ENCODE measurements around the gene PIKFYVE.
A peak's percentile ranks its signal among the peaks of the same experiment; 100 is the strongest.

The PIKFYVE gene

GRCh38 chr2:208363485-208363884, 97.4 kb downstream of the PIKFYVE start:
- no peak for DNase-seq (ENCODE audit: low spot score)
- no peak overlapping the region for H3K27ac ChIP-seq (ENCODE audit: poor library complexity, severe bottlenecking)
- H3K4me3 ChIP-seq (ENCODE audit: severe bottlenecking) = no peak overlapping the region
- no peaks in the 10 kb centered on the region for H3K36me3 ChIP-seq (ENCODE audit: low read depth)
- TF ChIP-seq CTCF (IDR thresholded peaks at IDR 0.05; ENCODE audit: poor library complexity, severe bottlenecking) = no peak
- no peaks in the 10 kb centered on the region for H3K27me3 ChIP-seq (ENCODE audit: insufficient read depth, poor library complexity, severe bottlenecking)
- peak; percentile 93 for ATAC-seq (ENCODE audit: low read depth)
- no peaks in the 10 kb centered on the region for H3K9me3 ChIP-seq (ENCODE audit: severe bottlenecking)
- peaks cover 12% of the 10 kb centered on the region for H3K4me1 ChIP-seq (ENCODE audit: insufficient read depth, poor library complexity, severe bottlenecking)

GRCh38 chr2:208366215-208367127, 100.4 kb downstream of the PIKFYVE start:
- no peak for ATAC-seq (ENCODE audit: low read depth)
- H3K4me3 ChIP-seq (ENCODE audit: severe bottlenecking) = no peak overlapping the region

GRCh38 chr2:208369091-208369490, 103.0 kb downstream of the PIKFYVE start:
- H3K9me3 ChIP-seq (ENCODE audit: severe bottlenecking) = no peaks in the 10 kb centered on the region
- no peaks in the 10 kb centered on the region for H3K27me3 ChIP-seq (ENCODE audit: insufficient read depth, poor library complexity, severe bottlenecking)
- H3K4me3 ChIP-seq (ENCODE audit: severe bottlenecking) = no peak overlapping the region
- H3K36me3 ChIP-seq (ENCODE audit: low read depth) = no peaks in the 10 kb centered on the region
- peak; percentile 76 for ATAC-seq (ENCODE audit: low read depth)
- no peak for DNase-seq (ENCODE audit: low spot score)
- no peak for TF ChIP-seq CTCF (IDR thresholded peaks at IDR 0.05; ENCODE audit: poor library complexity, severe bottlenecking)
- H3K27ac ChIP-seq (ENCODE audit: poor library complexity, severe bottlenecking) = peak overlapping the region; percentile 39
- H3K4me1 ChIP-seq (ENCODE audit: insufficient read depth, poor library complexity, severe bottlenecking) = peaks cover 13% of the 10 kb centered on the region

More at GRCh38 chr2:208366215-208367127, 100.4 kb downstream of the PIKFYVE start:
- no peak for DNase-seq (ENCODE audit: low spot score)
- H3K9me3 ChIP-seq (ENCODE audit: severe bottlenecking) = no peaks in the 10 kb centered on the region
- no peak overlapping the region for H3K27ac ChIP-seq (ENCODE audit: poor library complexity, severe bottlenecking)
- H3K27me3 ChIP-seq (ENCODE audit: insufficient read depth, poor library complexity, severe bottlenecking) = no peaks in the 10 kb centered on the region
- TF ChIP-seq CTCF (IDR thresholded peaks at IDR 0.05; ENCODE audit: poor library complexity, severe bottlenecking) = no peak
- H3K36me3 ChIP-seq (ENCODE audit: low read depth) = no peaks in the 10 kb centered on the region
- peaks cover 24% of the 10 kb centered on the region for H3K4me1 ChIP-seq (ENCODE audit: insufficient read depth, poor library complexity, severe bottlenecking)

- TF ChIP-seq CTCF (IDR thresholded peaks at IDR 0.05; ENCODE audit: poor library complexity, severe bottlenecking) = no peak
- no peak for DNase-seq (ENCODE audit: low spot score)
- no peak for ATAC-seq (ENCODE audit: low read depth)
These were observed 105.0 kb downstream of the PIKFYVE start for GRCh38 chr2:208370881-208371633.

More at GRCh38 chr2:208370881-208371633, 105.0 kb downstream of the PIKFYVE start:
- no peak overlapping the region for H3K4me3 ChIP-seq (ENCODE audit: severe bottlenecking)
- H3K36me3 ChIP-seq (ENCODE audit: low read depth) = no peaks in the 10 kb centered on the region
- no peak overlapping the region for H3K27ac ChIP-seq (ENCODE audit: poor library complexity, severe bottlenecking)
- H3K4me1 ChIP-seq (ENCODE audit: insufficient read depth, poor library complexity, severe bottlenecking) = peaks cover 12% of the 10 kb centered on the region
- H3K9me3 ChIP-seq (ENCODE audit: severe bottlenecking) = no peaks in the 10 kb centered on the region
- H3K27me3 ChIP-seq (ENCODE audit: insufficient read depth, poor library complexity, severe bottlenecking) = no peaks in the 10 kb centered on the region
